HG03039 (cell line): ENCODE results near the gene RNF214.
"Not testable (repeated sequence)": the region's sequence is repeated elsewhere in the genome, so short reads cannot be mapped to it uniquely, and the experiment has no call there.

Experiments
- ATAC-seq: cut with Tn5 transposase; IDR thresholded peaks from one replicate; pipeline ENCODE4 v1.9.1; 2021; ENCODE audit warnings: mild to moderate bottlenecking, moderate library complexity; ENCODE audit not compliant: unreplicated experiment

RNF214 gene

DNA sequence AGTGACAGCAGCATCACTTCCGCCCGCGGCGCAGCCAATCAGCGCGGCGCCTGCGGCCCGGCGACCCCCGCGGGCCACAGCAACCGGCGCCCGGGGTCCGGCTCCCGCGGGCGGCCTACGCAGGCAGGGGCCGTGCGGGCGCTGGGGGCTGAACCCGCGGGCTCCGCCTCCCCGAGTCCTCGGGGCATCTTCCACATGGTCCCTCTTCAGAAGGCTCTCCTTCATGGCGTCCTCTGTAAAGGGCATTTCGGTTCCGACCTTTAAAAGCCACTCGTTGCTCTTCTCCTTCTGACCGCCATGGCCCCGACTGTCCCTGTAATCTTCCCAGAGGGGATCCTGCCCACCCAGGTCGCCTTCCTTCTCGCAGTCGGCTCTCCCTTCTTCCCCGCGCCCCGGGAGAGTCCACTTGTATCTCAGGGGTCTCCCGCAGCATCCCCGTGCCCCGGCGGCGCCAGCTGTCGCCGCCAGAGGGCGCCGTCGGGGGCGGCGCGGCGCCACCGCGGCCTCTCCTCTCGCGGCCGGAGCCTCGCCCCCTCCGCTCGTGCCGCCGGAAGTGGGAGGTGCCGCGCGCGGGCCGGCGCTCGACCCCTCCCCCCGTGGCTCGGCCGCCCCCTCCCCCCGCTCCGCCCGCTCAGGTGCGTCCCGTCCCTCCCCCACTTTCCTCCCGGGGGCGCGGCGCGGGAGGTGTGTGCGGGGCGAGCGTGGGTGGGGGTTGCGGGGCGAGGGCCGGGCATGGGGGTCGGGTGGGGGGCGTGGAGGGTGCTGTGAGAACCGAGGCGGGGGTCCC lies at the start of gene RNF214:
Gene RNF214 (plus strand): TSS at position 580 of the 787 bp plus-strand sequence. CDS start 1,602 bp downstream, outside the sequence.
- ATAC-seq = peak; percentile 60

- not testable (repeated sequence) for ATAC-seq
These were observed 49.3 kb upstream of the RNF214 start for GRCh38 chr11:117183178-117183577.

DNA sequence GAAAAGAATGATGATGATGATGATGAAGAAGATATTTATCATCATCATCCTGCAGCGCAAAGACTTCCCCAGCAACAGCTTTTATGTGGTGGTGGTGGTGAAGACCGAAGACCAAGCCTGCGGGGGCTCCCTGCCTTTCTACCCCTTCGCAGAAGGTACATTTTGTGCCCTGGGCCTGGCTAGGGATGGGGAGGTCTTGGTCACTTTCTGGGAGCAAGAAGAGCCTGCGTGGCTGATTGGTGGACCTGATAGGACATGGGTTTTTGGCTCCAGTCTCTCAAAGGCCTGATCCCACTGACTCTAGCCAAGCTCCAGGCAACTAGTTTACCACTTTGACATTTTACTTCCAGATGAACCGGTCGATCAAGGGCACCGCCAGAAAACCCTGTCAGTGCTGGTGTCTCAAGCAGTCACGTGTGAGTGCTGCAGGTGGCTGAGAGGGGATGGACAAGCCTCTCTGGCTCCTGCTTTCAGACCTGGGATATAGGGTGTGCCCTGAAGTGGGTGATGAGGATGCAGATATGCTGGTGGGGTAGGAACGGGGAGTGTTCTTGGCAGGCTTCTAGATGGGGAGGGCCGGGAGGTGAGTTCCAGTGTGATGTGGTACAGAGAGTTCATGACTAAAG lies 48.6 kb upstream of the RNF214 start:
- ATAC-seq = no peak

DNA sequence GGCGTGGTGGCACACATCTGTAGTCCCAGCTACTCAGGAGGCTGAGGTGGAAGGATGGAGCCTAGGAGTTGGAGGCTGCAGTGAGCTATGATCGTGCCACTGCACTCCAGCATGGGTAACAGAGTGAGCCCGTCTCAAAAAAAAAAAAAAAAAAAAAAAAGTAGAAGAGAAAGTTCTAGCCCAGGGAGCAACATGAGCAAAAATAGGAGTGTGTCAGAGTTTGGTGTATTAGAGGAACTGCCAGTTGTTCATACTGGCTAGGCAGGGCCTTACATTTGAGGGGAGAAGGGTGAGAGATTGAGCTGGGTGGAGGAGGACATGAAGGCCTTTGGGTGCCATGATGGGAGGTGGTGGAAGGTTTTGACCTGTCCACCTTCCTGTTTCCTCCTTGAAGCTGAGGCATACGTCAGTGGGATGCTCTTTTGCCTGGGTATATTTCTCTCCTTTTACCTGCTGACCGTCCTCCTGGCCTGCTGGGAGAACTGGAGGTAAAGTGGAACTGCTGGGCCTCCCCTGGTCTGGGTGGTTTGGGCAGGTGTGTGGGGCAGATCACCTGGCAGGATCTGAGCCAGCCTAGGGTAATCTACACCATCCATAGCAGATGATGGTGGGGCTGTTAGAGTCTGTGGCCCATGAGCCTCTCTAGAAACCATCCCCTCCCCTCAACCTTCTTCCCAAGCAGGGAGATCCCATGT lies 46.6 kb upstream of the RNF214 start:
- ATAC-seq = no peak

- ATAC-seq = no peak
These were observed 46.1 kb upstream of the RNF214 start for GRCh38 chr11:117186431-117186761.

DNA sequence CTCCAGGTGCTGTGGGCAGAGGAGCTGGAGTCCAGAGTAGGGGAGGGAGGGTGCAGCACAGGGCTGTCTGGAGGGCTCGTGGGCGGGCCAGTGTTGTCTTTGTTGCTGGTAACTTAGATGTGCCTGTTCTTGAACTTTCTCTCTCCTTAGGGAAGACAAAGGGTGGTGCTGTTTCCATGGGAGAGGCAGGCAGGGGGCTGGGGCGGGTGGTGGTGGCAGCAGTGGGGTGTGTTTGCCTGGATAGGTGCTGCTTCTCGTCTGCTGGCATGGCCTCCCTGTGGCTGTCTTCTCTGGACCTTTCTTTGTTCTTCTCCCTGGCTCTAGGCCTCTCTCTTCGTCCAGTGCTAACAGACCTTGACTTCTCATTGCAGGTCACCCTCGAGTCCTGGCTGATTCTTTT lies 45.5 kb upstream of the RNF214 start:
- no peak for ATAC-seq

DNA sequence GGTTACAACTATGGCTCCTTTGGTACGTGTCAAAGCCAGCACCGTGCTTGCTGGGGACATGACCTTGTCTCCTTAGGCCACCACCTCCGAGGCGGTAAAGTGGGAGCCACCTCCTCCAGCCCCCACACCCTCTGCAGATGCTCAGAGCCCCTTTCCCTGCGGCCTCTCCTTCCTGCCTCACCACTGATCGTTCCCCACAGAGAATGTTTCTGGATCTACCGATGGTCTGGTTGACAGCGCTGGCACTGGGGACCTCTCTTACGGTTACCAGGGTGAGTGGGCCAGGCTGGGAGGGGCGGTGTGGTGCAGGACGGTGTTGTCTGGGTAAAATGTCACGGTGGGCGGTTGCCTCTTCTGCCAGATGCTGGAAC lies 45.1 kb upstream of the RNF214 start:
- no peak for ATAC-seq

- ATAC-seq = no peak
These were observed 44.5 kb upstream of the RNF214 start for GRCh38 chr11:117187799-117188481.

- no peak for ATAC-seq
These were observed 43.8 kb upstream of the RNF214 start for GRCh38 chr11:117188620-117189081.

GRCh38 chr11:117189191-117189940 lies 43.1 kb upstream of the RNF214 start:
- ATAC-seq = no peak

- no peak for ATAC-seq
These were observed 42.4 kb upstream of the RNF214 start for GRCh38 chr11:117189941-117190544.

GRCh38 chr11:117191680-117192400 lies 40.6 kb upstream of the RNF214 start:
- no peak for ATAC-seq

- no peak for ATAC-seq
These were observed 40.0 kb upstream of the RNF214 start for GRCh38 chr11:117192401-117192875.

GRCh38 chr11:117193130-117194020 lies 39.1 kb upstream of the RNF214 start:
- no peak for ATAC-seq

GRCh38 chr11:117194267-117194666 lies 38.2 kb upstream of the RNF214 start:
- no peak for ATAC-seq

- no peak for ATAC-seq
These were observed 37.2 kb upstream of the RNF214 start for GRCh38 chr11:117195258-117195657.

DNA sequence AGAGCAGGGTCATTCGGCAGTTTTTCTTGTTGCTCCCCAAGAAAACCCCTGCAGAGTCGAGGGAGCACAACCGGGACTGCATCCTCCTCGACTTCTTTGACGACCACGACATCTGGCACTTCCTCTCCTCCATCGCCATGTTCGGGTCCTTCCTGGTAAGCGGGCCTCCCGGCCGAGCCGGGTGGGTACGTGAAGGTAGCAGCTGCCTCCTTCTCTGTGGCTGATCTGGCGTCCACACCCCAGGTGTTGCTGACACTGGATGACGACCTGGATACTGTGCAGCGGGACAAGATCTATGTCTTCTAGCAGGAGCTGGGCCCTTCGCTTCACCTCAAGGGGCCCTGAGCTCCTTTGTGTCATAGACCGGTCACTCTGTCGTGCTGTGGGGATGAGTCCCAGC lies 36.7 kb upstream of the RNF214 start:
- no peak for ATAC-seq

DNA sequence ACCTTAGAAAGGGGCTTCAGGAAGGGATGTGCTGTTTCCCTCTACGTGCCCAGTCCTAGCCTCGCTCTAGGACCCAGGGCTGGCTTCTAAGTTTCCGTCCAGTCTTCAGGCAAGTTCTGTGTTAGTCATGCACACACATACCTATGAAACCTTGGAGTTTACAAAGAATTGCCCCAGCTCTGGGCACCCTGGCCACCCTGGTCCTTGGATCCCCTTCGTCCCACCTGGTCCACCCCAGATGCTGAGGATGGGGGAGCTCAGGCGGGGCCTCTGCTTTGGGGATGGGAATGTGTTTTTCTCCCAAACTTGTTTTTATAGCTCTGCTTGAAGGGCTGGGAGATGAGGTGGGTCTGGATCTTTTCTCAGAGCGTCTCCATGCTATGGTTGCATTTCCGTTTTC lies 35.5 kb upstream of the RNF214 start:
- ATAC-seq = no peak
